Myometrial cell (primary cell): ENCODE results near the gene RPS27L. TPM values are rescaled to one million over a fixed set of nuclear protein-coding genes. Genes with fewer than 3 reads are reported as not detected.

ENCODE experiments used
- total RNA-seq: library from RNA; depleted of rRNA; stranded (reverse); fragments of >200 nt; gene quantifications from 2 replicates; pipeline ENCODE4 v1.2.3, GENCODE V29; 2015

RPS27L gene
- 137 and 269 TPM in 2 replicates for total RNA-seq

GRCh38 chr15:63157118-63157843 lies at the start of gene RPS27L:
RPS27L (minus strand) TSS chr15:63157477; CDS start chr15:63157405, 72 bp downstream.

DNA sequence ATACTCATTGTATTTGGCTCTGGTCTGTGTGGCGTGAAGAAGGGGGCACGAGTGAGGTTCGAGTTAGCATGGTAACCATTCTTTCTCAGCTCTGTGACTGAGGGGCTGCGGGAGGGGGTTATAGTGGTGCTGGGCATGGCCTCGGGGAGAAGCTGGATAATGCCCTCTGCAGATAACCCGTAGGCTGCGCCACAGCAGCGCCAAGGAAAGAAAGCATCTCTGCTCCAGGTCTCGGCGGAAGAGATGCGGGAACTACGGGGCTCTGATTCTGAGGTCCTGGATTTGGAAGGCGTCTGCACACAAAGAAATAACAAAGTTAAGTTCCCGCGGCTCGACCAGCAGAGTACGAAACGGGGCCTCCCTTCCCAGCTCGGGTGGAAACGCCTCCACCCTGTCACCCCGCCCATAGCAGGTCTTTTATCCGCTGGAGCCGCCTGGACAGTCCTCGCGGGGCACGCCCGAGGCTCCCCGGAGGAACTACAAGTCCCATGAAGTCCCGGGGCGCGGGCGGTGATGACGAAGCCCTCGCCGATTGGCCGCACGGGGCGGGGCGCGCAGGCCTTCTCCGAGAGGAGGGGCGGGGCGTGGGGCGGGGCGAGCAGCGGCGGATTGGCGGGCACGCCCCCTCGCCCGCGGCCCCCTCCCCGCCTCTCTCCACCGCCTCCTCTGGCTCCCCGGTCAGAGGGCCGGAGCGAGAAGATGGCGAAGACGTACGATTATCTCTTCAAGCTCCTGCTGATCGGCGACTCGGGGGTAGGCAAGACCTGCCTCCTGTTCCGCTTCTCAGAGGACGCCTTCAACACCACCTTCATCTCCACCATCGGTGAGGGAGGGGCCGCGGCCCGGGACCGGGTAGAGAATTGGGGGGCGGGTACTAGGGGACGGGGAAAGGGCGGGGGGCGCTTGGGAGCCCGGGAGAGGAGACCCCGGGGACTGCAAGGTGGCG lies 31.9 kb upstream of the RPS27L start, which contains the start of gene RAB8B:
RAB8B (plus strand) TSS at position 681 of the 946 bp plus-strand sequence; CDS start at position 700, 19 bp downstream.

GRCh38 chr15:63121382-63122001 lies 35.8 kb downstream of the RPS27L start, which contains the start of gene LACTB:
LACTB (plus strand) TSS chr15:63121861; CDS start chr15:63121872, 11 bp downstream.

Other genes with a start within 250 kb of the RPS27L start
- 331 and 365 TPM in 2 replicates for gene TPM1, start 114.7 kb downstream of the RPS27L start, total RNA-seq
- gene LACTB, start 35.6 kb downstream of the RPS27L start, total RNA-seq: 31.4 TPM in 2 replicates
- 43.0 and 65.6 TPM in 2 replicates for gene RAB8B, start 32.1 kb upstream of the RPS27L start, total RNA-seq
- gene APH1B, start 120.1 kb upstream of the RPS27L start, total RNA-seq: 17.0 and 17.4 TPM in 2 replicates
- gene CA12, start 224.4 kb upstream of the RPS27L start, total RNA-seq: 39.9 and 45.0 TPM in 2 replicates